HG03521 (cell line): ENCODE measurements around the gene SLC49A3.

Experiments used
- ATAC-seq: cut with Tn5 transposase; IDR thresholded peaks from one replicate; pipeline ENCODE4 v1.9.1; 2021; ENCODE audit warnings: mild to moderate bottlenecking, moderate library complexity; ENCODE audit not compliant: unreplicated experiment

SLC49A3 gene

GRCh38 chr4:666822-667544 is 22.0 kb downstream of the SLC49A3 start:
- ATAC-seq: no peak

DNA sequence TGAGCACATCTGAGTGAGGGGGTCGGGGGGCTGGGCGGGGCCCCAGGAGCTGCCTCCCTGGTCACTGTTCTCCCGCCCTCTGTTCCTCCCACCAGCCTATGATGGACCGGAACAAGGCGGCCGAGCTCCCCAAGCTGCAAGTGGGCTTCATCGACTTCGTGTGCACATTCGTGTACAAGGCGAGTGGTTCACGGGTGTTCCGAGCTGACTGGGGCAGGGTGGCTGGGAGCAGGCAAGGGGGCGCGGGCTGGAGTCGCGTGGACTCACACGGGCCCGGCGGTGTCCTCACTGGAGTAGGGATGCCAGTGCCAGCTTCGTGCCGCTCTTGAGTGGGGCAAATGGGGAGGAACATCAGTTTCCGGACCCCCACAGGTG is 22.5 kb downstream of the SLC49A3 start:
- ATAC-seq: no peak

- ATAC-seq: no peak
Measured at GRCh38 chr4:665751-666435, 23.1 kb downstream of the SLC49A3 start.

DNA sequence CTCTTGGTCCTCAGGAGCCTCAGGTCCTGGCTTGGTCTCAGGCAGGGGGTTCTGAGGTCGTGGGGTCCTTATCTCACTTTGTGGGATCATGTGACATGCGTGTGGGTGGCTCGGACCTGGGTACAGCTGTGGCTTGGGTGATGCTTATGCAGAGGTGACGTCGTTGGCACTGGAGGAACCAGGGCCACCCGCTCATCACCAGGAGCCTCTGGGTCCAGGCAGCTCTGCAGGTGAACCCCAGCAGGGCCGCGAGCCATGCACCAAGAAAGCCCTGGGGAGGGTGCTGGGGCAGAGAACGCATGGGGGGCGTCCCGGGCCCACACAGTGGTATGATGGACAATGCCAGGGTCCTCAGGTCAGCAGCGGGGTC is 23.6 kb downstream of the SLC49A3 start:
- no peak for ATAC-seq

DNA sequence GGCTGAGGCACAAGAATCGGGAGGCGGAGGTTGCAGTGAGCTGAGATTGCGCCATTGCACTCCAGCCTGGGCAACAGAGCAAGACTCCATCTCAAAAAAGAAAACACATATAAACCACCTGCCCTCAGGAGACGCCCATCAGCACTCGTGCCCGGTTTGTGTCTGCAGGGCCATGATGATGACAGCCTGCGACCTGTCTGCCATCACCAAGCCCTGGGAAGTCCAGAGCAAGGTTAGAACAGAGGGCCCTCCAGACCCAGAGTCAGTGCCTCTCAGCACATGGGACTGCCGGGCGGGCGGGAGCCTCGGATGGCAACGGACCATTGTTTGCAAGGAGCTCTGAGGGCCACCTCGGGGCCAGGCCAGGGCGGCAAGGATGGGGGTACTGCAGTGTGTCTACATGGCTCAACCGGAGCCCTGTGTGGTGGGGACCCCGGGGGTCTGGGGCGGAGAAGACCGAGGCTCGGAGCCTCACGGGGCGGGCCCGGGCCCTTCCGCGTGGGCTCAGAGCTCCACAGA is 24.2 kb downstream of the SLC49A3 start:
- ATAC-seq: no peak

DNA sequence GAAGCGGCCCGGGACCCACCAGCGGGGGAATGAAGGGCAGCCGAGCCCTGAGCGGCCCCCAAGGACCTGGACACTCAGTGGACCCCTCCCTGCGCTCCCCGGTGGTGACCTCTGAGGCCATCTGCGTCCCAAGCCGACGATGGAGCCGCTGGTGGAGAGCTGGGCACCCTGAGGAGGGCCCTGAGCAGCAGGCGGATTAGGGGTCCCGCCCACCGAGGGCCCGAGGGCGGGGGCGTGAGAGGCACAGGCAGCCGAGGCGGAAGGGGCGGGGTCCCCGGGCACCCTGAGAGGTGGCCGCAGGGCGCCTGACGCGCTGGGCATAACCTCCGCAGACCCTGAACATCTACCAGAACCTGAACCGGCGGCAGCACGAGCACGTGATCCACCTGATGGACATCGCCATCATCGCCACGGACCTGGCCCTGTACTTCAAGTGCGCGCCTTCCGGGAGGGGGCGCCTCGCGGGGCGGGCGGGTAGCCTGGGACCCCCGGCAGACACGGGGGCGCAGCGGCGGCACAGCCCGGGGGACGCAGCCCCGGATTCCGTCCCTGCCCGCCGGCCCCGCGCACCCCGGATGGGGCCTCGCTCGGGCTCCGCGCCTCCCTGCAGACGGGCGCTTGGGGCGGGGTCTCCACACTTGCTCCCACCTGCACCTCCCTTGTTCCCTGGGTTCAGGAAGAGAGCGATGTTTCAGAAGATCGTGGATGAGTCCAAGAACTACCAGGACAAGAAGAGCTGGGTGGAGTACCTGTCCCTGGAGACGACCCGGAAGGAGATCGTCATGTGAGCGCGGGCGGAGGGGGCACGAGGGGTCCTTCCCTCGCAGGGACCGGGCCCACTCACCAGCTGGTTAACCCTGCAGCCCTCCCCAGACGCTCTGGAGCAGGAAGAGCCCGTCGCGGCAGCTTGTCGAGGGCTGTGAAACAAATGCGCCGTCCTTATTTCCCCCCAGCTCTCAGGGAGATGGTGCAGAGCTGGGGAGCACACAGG is 25.2 kb downstream of the SLC49A3 start:
- peak; percentile 61 for ATAC-seq

DNA sequence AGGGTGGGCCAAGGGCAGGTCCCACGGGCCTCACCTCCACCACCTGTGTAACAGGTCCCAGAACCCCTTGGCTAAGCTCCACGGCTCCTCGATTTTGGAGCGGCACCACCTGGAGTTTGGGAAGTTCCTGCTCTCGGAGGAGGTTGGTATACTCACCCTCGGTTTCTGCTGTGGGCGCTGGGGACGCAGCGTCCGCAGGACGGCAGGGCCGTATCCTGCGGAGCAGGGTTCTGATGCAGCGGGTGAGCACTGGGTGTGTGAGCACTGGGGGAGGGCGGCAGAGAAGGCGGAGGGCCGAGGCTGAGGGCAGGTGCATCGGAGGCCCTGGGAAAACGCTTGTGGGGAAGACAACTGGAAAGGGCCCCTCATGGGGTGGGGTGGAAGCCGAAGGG is 25.9 kb downstream of the SLC49A3 start:
- no peak for ATAC-seq

- no peak for ATAC-seq
Measured at GRCh38 chr4:661881-662761, 26.8 kb downstream of the SLC49A3 start.

GRCh38 chr4:661231-661630 is 27.7 kb downstream of the SLC49A3 start:
- no peak for ATAC-seq

DNA sequence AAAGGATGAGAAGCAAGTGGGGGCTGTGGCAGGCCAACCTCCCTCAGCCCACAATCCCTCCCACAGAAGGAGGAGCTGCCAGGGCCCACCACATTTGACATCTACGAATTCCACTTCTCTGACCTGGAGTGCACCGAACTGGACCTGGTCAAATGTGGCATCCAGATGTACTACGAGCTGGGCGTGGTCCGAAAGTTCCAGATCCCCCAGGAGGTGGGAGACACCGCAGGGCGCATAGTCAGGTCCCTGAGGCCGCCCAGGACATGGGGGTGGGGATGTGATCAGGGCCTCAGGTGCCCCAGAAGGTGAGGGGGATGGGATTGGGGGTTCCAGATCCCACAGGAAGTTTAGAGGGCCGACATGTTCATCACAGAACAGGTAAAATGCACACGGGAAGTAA is 28.6 kb downstream of the SLC49A3 start:
- ATAC-seq: no peak

- ATAC-seq: no peak
Measured at GRCh38 chr4:659851-660250, 29.1 kb downstream of the SLC49A3 start.

- no peak for ATAC-seq
Measured at GRCh38 chr4:658681-659667, 30.0 kb downstream of the SLC49A3 start.

DNA sequence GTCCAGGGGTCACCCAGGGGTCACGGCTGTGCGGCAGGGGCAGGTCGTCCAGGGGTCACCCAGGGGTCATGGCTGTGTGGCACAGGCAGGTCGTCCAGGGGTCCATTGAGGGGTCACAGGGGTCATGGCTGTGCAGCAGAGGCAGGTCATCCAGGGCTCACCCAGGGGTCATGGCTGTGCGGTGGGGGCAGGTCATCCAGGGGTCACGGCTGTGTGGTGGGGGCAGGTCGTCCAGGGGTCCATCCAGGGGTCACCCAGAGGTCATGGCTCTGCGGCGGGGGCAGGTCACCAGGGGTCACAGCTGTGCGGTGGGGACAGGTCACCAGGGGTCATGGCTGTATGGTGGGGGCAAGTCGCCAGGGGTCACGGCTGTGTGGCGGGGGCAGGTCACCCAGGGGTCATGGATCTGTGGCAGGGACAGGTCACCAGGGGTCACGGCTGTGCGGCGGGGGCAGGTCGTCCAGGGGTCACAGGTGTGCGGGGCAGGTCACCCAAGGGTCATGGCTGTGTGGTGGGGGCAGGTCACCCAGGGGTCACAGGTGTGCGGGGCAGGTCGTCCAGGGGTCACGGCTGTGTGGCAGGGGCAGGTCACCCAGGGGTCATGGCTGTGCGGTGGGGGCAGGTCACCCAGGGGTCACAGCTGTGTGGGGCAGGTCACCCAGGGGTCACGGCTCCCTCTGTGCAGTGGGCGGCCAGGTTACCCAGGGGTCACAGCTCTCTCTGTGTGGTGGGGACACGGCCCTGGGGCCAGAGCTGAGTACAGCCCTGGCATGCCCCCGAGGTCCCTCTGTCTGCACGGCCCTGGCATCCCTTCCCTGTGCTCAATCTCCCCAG is 30.9 kb downstream of the SLC49A3 start:
- ATAC-seq: no peak

- ATAC-seq: no peak
Measured at GRCh38 chr4:657338-657833, 31.6 kb downstream of the SLC49A3 start.

GRCh38 chr4:656436-657337 is 32.3 kb downstream of the SLC49A3 start:
- ATAC-seq: no peak

GRCh38 chr4:655464-656151 is 33.3 kb downstream of the SLC49A3 start:
- no peak for ATAC-seq
